ENCODE results near the gene RXRG. TPM values are rescaled to one million over a fixed set of nuclear protein-coding genes. Genes with fewer than 3 reads are reported as not detected.

The RXRG gene
- total RNA-seq, 1 experiment from 2014 or later, result not detected

GRCh38 chr1:165490175-165490574 is 45.2 kb upstream of the RXRG start:
- Histone ChIP-seq H3T11ph (ENCODE audit: low read length) (no peak overlapping the region), H4K20me1 (ENCODE audit: control insufficient read depth, insufficient read depth, insufficient read length) (no peaks in the 10 kb centered on the region), H2BK120ac (ENCODE audit: low read depth, low read length, poor library complexity, severe bottlenecking) (no peak overlapping the region), H3K27ac (ENCODE audit: insufficient read length, low read depth, low read length) (no peak overlapping the region), H3K79me2 (ENCODE audit: insufficient read depth, low read length) (no peaks in the 10 kb centered on the region), H3K18ac (ENCODE audit: insufficient read length, low read depth, low read length) (no peak overlapping the region), H4K91ac (ENCODE audit: insufficient read length, low read depth, low read length) (no peak overlapping the region), H3K56ac (ENCODE audit: insufficient read length, low read depth, low read length) (no peak overlapping the region), H3K9ac (ENCODE audit: extremely low read depth, insufficient read length, low read length) (no peak overlapping the region), H3K79me1 (ENCODE audit: insufficient read depth, low read depth, low read length, poor library complexity, severe bottlenecking) (no peaks in the 10 kb centered on the region), H2BK20ac (ENCODE audit: low read depth, low read length, poor library complexity, severe bottlenecking) (no peak overlapping the region), H3K4me2 (ENCODE audit: insufficient read depth, insufficient read length, low read length) (no peak overlapping the region), H3K27me3 (ENCODE audit: insufficient read depth, low read length) (no peaks in the 10 kb centered on the region), H2AFZ (ENCODE audit: low read length) (no peak overlapping the region), H2BK12ac (ENCODE audit: insufficient read length, low read depth, low read length) (no peak overlapping the region), H3K4ac (ENCODE audit: low read depth, low read length) (no peak overlapping the region), H3K23ac (ENCODE audit: insufficient read length, low read depth, low read length) (no peak overlapping the region), H3K14ac (ENCODE audit: insufficient read depth, low read length) (no peak overlapping the region), H2AK5ac (ENCODE audit: insufficient read length, low read length) (no peak overlapping the region), H4K8ac (replicated peaks; ENCODE audit: insufficient read length, low read depth, low read length) (no peak overlapping the region), H2BK15ac (ENCODE audit: low read depth, low read length) (no peak overlapping the region), H3K23me2 (ENCODE audit: insufficient read length, low read depth, low read length, poor library complexity, severe bottlenecking) (no peaks in the 10 kb centered on the region), H3K9me3 (ENCODE audit: control insufficient read depth, low read depth, low read length) (no peaks in the 10 kb centered on the region), H2BK5ac (ENCODE audit: insufficient read length, low read length) (no peak overlapping the region), H4K5ac (ENCODE audit: insufficient read length, low read depth, low read length) (no peak overlapping the region), H3K4me1 (ENCODE audit: insufficient read depth, low read length) (no peaks in the 10 kb centered on the region; the same call in 1 of the 2 replicates)
- H3K9me3 Mint-ChIP-seq, result no peaks in the 10 kb centered on the region
- no CpG with 5 or more reads among the region's 5 CpGs for WGBS (ENCODE audit: extremely low coverage, insufficient read length, low lambda C conversion rate)
- H3K4me1 Mint-ChIP-seq, result peaks cover 6 to 9% of the 10 kb centered on the region in 2 experiments
- DNase-seq, result no peak
- no peak overlapping the region for H3K4me3 Mint-ChIP-seq
- H3K36me3 Mint-ChIP-seq (ENCODE audit: insufficient read depth in 1 of 3, low read depth in 3 of 3), result no peaks in the 10 kb centered on the region
- TF ChIP-seq CTCF (conservative IDR thresholded peaks at IDR 0.05), result no peak
- H3K27me3 Mint-ChIP-seq (ENCODE audit: low read depth), result no peaks in the 10 kb centered on the region; the same call in none of the 2 replicates
- H3K27ac Mint-ChIP-seq, result no peak overlapping the region

All from H9 (cell line).